IgD-negative memory B cell (primary cell): Measurements from ENCODE around the gene LCN12. TPM values are rescaled to one million over a fixed set of nuclear protein-coding genes. Genes with fewer than 3 reads are reported as not detected.

Experiments used
- H3K27ac Mint-ChIP-seq, 3 donors: one replicate each; pipeline ENCODE4 v1.8.0; 2020 to 2022; ENCODE audit warnings: mild to moderate bottlenecking in 3 of 3, mixed read lengths in 3 of 3, moderate library complexity in 1 of 3
- H3K27me3 Mint-ChIP-seq: one replicate; pipeline ENCODE4 v1.8.0; 2021; ENCODE audit warnings: mixed read lengths
- H3K36me3 Mint-ChIP-seq: one replicate; pipeline ENCODE4 v1.8.0; 2020; ENCODE audit warnings: mild to moderate bottlenecking, mixed read lengths
- H3K4me1 Mint-ChIP-seq, 3 donors: one replicate each; pipeline ENCODE4 v1.8.0; 2020 to 2022; ENCODE audit warnings: mixed read lengths in 3 of 3, mild to moderate bottlenecking in 1 of 3
- H3K4me3 Mint-ChIP-seq, 4 donors: one replicate each; pipeline ENCODE4 v1.8.0; 2020 to 2022; ENCODE audit warnings: mild to moderate bottlenecking in 4 of 4, mixed read lengths in 4 of 4, moderate library complexity in 3 of 4
- H3K9me3 Mint-ChIP-seq, 3 donors: one replicate each; pipeline ENCODE4 v1.8.0; 2020 to 2021; ENCODE audit warnings: mixed read lengths in 3 of 3, mild to moderate bottlenecking in 1 of 3
- polyA plus RNA-seq: library from polyadenylated mRNA; unstranded; fragments of 300-500 nt; fragmentation: Illumina TruSeq; gene quantifications from one replicate; pipeline ENCODE4 v1.2.3, GENCODE V29; 2021

Gene LCN12
- polyA plus RNA-seq, 1 donor from 2014 or later = not detected

DNA sequence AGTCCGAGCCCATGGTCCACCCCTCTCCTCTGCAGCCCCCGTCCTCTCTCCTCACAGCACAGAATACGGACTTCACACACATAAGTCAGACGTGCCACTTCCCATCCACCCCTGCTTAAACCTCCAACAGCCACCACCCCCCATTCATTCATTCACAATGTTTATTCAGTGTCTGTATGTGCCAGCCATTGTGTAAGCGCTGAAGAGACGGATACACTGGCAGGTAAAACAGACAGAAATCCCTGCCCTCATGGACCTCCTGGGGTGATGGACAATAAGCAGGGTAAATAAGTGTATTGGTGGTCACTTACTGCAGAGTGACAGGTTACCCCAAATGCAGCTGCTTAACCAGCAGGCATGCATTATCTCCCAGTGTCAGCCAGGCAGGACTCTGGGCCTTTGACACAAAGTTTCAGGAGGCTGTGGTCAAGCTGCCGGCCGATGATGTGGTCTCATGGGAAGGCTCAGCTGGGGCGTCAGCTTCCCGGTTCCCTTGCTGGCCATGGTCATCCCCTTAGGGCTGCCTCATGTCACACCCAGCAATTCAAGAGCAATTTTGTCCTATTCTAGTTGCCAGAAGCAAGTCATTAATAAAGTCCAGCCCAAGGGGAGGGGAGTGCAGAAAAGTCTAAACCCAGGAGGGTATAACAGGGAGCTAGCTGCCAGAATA lies 38.3 kb downstream of the LCN12 start:
- Mint-ChIP-seq H3K9me3 (no peaks in the 10 kb centered on the region), H3K4me1 (peaks cover 6 to 9% (median 8%) of the 10 kb centered on the region in 3 donors), H3K4me3 (peak overlapping the region in 3 of 4 donors; percentile 18 to 86 (median 77)), H3K27me3 (peaks cover 14% of the 10 kb centered on the region), H3K36me3 (no peaks in the 10 kb centered on the region), H3K27ac (peak overlapping the region in 2 of 3 donors; percentile 37 to 67)

DNA sequence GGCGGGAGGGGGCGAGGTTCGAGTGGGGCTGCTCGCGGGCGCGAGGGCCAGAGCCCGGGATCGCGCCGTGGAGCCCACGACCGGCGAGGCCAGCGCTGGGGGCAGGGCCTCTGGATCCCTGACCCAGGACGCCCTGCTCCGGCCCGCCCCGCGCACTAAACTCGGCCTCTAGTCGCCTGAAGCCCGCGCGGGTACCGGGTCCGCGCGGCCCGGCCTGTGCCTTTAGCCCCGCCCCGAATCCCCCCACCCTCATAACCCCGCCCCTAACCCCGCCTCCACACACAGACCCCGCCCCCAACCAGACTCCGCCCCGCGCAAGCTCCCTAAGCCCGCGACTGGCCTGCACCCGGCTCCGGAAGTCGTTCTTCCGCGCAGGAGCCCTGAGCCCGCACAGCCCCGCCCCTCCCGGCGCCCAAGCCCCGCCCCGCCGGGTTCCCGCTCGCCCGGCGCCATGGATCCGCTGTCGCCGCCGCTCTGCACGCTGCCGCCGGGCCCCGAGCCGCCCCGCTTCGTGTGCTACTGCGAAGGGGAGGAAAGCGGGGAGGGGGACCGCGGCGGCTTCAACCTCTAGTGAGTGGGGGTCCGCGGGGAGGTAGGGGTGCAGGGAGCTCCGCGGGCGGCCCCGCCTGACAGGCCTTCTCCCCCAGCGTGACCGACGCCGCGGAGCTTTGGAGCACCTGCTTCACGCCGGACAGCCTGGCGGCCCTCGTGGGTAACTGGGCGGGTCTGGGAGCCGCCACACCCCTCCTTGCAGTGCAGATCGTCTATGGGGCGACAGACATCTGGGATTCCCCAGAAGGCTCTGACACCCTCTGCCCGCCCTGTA lies 40.1 kb downstream of the LCN12 start, which contains the start of gene PAXX:
TSS of gene PAXX (plus strand) at position 430 of the 826 bp plus-strand sequence. CDS start at position 452, 22 bp downstream.
- H3K4me1 Mint-ChIP-seq = peaks cover 8 to 11% (median 9%) of the 10 kb centered on the region in 3 donors
- H3K27me3 Mint-ChIP-seq = peaks cover 8% of the 10 kb centered on the region
- peak within 1 kb of the TSS; percentile 86 to 95 (median 89) for H3K4me3 Mint-ChIP-seq
- H3K9me3 Mint-ChIP-seq = no peaks in the 10 kb centered on the region
- no peaks in the 10 kb centered on the region for H3K36me3 Mint-ChIP-seq
- peak within 1 kb of the TSS; percentile 87 to 95 (median 90) for H3K27ac Mint-ChIP-seq

DNA sequence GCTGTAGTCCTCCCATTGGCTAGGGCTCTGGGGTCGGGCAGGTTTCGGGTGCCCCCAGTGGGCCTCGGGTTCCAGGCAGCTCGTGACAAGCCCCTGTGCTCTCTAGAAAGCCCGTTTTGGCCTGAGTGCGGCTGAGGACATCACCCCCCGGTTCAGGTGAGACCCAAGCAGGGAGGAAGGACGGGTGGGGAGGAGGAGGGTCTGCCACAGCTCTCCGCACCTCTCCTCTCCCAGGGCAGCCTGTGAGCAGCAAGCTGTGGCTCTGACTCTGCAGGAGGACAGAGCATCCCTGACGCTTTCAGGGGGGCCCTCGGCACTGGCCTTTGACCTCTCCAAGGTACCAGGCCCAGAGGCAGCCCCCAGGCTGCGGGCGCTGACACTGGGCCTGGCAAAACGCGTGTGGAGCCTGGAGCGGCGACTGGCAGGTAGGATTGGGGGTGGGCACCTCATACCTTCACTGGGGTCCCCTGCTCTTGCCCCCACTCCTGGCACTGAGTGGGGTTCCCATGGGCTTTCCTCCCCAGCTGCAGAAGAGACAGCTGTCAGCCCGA lies 40.8 kb downstream of the LCN12 start:
- H3K27ac Mint-ChIP-seq = peak overlapping the region; percentile 87 to 95 (median 90)
- peaks cover 4% of the 10 kb centered on the region for H3K27me3 Mint-ChIP-seq
- peaks cover 12 to 14% (median 13%) of the 10 kb centered on the region in 3 donors for H3K4me1 Mint-ChIP-seq
- H3K9me3 Mint-ChIP-seq = no peaks in the 10 kb centered on the region
- H3K4me3 Mint-ChIP-seq = peak overlapping the region; percentile 86 to 95 (median 89)
- no peaks in the 10 kb centered on the region for H3K36me3 Mint-ChIP-seq

DNA sequence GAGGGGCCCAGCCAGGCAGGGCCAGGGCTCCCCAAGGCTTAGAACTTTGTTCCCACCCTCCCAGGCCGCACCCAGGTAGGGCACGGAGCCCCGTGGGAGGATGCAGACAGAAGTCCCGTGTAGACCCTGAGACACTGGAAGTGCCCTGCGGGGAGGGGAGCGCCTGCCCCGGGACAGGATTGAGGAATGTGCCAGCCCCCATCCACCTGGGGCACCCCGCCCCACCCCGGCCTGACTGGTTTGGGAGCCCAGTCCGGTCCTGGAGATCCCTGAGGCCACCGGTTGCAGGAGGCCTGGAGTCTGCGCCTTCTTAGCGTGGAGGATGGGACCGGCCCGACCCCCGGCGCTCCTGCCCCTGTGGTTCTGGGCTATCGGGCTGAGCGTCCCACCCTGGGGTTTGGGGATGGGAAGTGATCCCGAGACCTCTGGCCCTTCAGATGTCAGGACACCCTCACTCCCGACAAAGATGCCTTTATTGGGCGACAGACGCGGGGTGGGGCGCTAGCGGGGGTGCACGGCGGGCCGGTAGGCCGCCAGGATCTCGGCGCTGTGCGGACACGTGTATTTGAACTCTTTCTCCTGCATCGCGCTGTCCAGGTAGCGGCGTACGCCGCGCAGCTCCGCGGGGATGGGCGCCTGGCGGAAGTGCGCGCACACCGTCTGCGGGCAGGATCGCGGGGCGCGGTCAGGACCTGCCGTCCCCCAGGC lies 42.3 kb downstream of the LCN12 start:
- Mint-ChIP-seq H3K27me3 (no peaks in the 10 kb centered on the region), H3K9me3 (no peaks in the 10 kb centered on the region), H3K27ac (no peak overlapping the region), H3K4me3 (peak overlapping the region in 2 of 4 donors; percentile 86 to 95), H3K36me3 (no peaks in the 10 kb centered on the region), H3K4me1 (peaks cover 20 to 24% (median 23%) of the 10 kb centered on the region in 3 donors)

DNA sequence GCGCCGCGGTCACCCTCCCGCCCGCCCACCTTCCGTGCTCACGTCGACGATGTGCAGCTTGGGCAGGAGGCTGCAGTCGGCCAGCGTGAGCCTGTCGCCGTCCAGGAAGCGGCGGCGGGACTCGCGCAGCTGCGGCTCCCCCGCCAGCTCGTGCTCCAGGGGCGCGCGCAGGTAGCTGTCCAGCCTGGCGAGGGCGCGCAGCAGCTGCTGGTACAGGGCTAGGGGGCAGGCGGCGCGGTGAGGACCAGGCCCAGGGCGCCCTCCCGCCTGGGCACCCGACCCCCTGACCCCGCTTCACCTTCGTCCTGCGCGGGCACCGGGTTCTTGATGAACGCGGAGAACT lies 42.8 kb downstream of the LCN12 start:
- no peaks in the 10 kb centered on the region for H3K9me3 Mint-ChIP-seq
- no peaks in the 10 kb centered on the region for H3K36me3 Mint-ChIP-seq
- H3K27ac Mint-ChIP-seq = no peak overlapping the region
- no peak overlapping the region for H3K4me3 Mint-ChIP-seq
- no peaks in the 10 kb centered on the region for H3K27me3 Mint-ChIP-seq
- H3K4me1 Mint-ChIP-seq = peaks cover 22 to 27% (median 24%) of the 10 kb centered on the region in 3 donors

DNA sequence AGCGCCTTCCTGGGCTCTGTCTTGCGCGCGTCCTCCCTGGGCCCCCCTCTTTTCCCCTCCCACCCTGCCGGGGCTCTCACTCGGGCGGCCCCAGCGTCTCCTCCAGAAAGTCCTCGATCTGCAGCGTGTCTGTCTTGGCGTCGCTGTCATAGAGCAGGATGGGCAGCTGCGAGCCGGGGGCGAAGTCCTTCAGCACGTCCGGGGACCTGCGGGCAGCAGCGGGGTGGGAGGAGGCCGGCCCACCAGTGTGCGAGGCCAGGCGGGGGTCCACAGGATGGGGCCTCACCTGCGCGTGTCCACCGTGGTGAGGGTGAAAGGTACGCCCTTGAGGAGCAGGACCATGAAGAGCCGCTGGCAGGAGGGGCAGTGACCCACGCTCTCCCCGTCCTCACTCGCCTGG lies 43.3 kb downstream of the LCN12 start:
- Mint-ChIP-seq H3K4me1 (peaks cover 26 to 32% (median 29%) of the 10 kb centered on the region in 3 donors), H3K4me3 (no peak overlapping the region), H3K9me3 (no peaks in the 10 kb centered on the region), H3K36me3 (no peaks in the 10 kb centered on the region), H3K27me3 (no peaks in the 10 kb centered on the region), H3K27ac (no peak overlapping the region)

DNA sequence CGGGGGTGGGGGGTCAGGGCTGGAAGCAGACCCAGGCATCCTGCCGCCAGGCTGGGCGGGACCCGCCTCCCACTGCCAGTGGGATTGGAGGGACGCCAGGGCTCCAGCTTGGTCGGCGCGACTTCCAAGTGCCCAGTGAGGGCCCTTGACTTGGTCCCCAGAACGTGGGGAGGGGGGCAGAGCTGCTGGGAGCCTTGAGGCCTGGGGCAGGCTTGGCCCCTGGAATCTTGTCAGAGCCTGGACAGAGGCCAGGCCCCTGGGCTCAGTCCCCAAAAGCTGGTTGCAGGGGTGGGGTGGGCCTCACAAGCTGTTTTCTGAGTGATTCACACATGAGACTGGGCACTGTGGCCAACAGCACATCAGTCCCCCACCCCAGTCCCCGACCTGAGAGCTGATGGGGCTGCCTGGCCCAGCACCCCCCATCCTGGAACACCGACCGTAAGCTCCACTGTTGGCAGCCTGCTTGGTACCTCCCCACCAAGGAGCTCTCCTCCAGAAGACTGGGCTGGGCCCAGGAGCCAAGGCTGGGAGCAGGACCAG lies 43.8 kb downstream of the LCN12 start:
- Mint-ChIP-seq H3K27ac (peak overlapping the region in 2 of 3 donors; percentile 79 to 87), H3K4me1 (peaks cover 23 to 36% (median 31%) of the 10 kb centered on the region in 3 donors), H3K9me3 (no peaks in the 10 kb centered on the region), H3K27me3 (peaks cover 2% of the 10 kb centered on the region), H3K4me3 (peak overlapping the region; percentile 58 to 84 (median 78)), H3K36me3 (no peaks in the 10 kb centered on the region)

DNA sequence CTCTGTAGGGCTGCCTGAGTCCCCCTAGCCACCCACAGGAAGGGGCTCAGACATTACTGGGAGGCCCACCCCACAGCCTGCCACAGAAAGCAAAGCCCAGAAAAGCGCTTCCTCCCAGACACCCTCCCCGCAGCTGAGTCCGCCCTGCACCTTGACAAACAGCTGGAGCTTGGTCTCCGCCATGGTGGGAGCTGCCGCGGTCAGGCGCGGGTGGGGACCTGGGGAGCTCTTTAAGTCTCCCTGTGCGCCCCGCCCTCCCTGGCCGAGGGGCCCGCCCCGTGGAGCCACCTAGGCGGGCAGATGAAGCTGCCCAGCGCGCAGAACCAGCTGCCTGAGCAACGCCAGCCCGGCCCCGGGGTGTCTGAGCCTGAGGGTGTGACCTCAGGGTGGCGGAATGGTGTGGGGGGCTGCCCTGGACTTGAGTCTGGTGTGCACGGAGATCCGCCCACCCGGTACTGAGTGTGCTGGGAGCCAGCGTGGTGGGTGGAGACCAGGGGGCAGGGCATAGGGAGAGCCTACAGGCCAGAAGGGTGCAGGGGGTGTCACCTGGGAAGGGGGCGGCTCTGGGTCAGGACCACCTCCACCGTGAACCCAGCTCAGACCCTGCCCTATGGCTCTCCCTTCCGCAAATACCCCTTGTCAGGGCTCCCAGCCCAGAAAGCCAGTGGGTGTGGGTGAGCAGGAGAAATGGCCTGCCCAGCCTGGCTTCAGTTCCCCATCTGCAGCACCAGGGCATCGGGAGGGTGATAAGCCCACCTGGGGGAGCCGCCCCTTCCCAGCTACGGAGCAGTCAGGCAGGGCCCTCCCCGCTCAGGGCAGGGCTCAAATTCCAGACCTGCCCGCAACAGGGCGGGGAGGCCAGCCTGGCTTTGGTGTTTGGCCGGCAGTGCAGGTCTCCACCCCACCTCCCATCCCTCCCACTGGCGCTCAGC lies 44.6 kb downstream of the LCN12 start, which contains the start of gene CLIC3:
TSS of gene CLIC3 (minus strand) at position 208 of the 932 bp plus-strand sequence. CDS start at position 183, 25 bp downstream.
- Mint-ChIP-seq H3K27me3 (peaks cover 2% of the 10 kb centered on the region), H3K4me1 (peaks cover 22 to 35% (median 31%) of the 10 kb centered on the region in 3 donors), H3K9me3 (no peaks in the 10 kb centered on the region), H3K4me3 (peak within 1 kb of the TSS; percentile 58 to 84 (median 78)), H3K36me3 (no peaks in the 10 kb centered on the region), H3K27ac (peak within 1 kb of the TSS in 2 of 3 donors; percentile 95 to 96)

DNA sequence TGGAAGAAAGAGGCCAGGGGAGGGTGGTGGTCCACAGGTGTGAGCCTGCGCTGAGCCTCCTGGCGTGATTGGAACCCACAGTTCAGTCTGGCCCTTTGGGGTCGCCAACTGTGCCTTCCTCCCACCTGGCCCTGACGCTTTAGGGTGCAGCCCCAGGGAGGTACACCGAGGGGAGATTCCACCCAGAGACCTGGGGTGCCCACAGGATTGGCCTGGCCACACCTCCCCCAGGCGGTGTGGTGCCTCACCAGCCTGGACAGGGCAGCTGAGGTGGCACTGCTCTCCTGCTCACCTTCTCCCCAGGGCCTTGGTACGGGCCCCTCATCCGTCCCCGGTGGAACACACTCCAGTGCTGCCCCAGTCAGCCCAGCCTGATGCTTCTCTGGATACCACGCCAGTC lies 45.3 kb downstream of the LCN12 start:
- no peaks in the 10 kb centered on the region for H3K9me3 Mint-ChIP-seq
- H3K4me3 Mint-ChIP-seq = peak overlapping the region; percentile 34 to 92 (median 80)
- peaks cover 2% of the 10 kb centered on the region for H3K27me3 Mint-ChIP-seq
- H3K4me1 Mint-ChIP-seq = peaks cover 22 to 35% (median 31%) of the 10 kb centered on the region in 3 donors
- H3K27ac Mint-ChIP-seq = peak overlapping the region in 2 of 3 donors; percentile 95 to 96
- H3K36me3 Mint-ChIP-seq = no peaks in the 10 kb centered on the region

DNA sequence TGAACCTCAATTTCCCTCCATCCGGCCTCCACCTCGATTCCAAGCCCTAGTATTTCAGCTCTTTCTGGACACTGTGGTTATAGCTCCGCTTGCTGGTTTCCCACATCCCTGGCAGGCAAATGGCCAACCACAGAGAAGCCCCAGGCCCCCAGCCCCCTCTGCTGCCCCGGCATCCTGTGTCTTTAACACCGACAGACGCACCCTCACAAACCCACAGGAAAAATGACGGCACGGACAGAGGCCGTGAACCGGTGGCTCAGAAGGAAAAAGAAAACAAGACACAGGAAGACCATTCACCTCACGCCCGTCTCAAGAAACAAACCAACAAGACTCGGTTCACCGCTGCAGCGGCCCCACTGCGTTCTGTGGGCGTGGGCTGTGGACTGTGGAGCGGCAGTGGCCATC lies 45.8 kb downstream of the LCN12 start:
- Mint-ChIP-seq H3K4me3 (peak overlapping the region; percentile 34 to 92 (median 80)), H3K9me3 (no peaks in the 10 kb centered on the region), H3K27me3 (peaks cover 2% of the 10 kb centered on the region), H3K4me1 (peaks cover 22 to 32% (median 31%) of the 10 kb centered on the region in 3 donors), H3K27ac (peak overlapping the region; percentile 81 to 96 (median 95)), H3K36me3 (no peaks in the 10 kb centered on the region)

DNA sequence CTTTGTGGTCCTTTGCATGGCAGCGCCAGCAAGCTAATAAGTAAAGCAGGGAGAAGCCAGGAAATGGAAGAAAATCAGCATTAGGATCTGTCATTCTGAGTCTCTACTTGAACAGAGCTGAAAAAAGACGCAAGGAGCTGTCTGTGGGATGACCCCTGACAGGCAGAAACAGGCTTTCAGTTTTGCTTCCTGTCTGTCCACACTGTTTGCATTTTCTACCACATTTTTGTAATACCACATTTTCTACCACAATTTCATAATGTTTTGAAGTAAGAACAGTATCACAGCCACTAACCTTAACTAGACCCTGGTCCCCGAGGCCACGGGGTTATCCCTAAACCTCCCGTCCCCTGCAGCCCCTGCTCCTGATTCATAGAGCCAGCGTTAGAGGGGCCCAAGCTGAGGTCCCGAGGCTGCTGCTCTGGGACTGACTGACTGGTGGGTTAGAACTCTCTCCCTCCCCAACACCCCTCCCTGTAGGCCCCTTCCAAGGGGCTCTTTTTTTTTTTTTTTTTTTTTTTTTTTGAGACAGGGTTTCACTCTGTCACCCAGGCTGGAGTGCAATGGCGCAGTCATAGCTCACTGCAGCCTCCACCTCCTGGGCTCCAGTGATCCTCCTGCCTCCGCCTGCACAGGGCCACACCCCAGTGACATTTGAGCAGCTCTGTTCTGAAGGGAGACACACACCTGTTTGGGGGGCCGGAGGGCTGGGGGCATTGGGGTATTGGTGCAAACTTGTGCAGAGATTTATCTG lies 48.3 kb downstream of the LCN12 start:
- Mint-ChIP-seq H3K36me3 (no peaks in the 10 kb centered on the region), H3K9me3 (peaks cover 0 to 1% (median 0%) of the 10 kb centered on the region in 3 donors), H3K27me3 (peaks cover 2% of the 10 kb centered on the region), H3K4me1 (peaks cover 22 to 30% (median 27%) of the 10 kb centered on the region in 3 donors), H3K27ac (peak overlapping the region; percentile 95 to 99 (median 95)), H3K4me3 (peak overlapping the region; percentile 63 to 93 (median 86))

DNA sequence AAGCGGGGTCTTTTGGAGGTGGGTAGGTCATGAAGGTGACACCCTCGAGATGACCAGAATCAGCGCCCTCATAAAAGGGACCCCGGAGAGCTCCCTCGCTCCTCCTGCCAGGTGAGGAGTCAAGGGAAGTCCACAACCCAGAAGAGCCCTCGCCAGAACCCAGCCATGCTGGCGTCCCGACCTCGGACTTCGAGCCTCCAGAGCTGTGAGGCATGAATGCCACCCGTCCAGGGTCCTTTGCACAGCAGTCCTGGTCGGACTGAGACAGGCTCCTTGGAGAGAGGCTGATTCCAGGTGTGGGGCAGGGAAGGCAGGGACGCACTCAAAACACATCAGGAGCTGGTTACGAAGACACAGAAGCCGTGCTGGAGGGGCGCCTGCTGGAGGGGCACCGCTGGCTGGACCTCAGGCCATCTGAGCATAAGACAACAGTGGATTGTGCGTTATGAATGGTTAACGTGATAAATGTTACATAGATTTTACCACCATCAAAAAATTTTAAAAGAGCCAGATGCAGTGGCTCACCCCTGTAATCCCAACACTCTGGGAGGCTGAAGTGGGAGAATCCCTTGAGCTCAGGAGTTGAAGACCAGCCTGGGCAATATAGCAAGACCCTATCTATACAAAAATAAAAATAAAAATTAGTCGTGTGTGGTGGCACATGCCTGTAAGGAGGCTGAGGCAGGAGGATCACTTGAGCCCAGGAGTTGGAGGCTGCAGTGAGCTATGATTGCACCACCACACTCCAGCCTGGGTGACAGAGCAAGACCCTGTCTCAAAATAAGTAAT lies 50.0 kb downstream of the LCN12 start:
- Mint-ChIP-seq H3K27me3 (peaks cover 5% of the 10 kb centered on the region), H3K36me3 (no peaks in the 10 kb centered on the region), H3K4me3 (peak overlapping the region in 1 of 4 donors; percentile 20), H3K27ac (no peak overlapping the region), H3K9me3 (peaks cover 0 to 1% (median 0%) of the 10 kb centered on the region in 3 donors), H3K4me1 (peaks cover 22 to 28% (median 22%) of the 10 kb centered on the region in 3 donors)
